Measurements from ENCODE around the gene TMEM235. TPM values are rescaled to one million over a fixed set of nuclear protein-coding genes. Genes with fewer than 3 reads are reported as not detected.

TMEM235 gene
- polyA plus RNA-seq, 1 of the 3 experiments (the other 2 are of a cell fraction): not detected

DNA sequence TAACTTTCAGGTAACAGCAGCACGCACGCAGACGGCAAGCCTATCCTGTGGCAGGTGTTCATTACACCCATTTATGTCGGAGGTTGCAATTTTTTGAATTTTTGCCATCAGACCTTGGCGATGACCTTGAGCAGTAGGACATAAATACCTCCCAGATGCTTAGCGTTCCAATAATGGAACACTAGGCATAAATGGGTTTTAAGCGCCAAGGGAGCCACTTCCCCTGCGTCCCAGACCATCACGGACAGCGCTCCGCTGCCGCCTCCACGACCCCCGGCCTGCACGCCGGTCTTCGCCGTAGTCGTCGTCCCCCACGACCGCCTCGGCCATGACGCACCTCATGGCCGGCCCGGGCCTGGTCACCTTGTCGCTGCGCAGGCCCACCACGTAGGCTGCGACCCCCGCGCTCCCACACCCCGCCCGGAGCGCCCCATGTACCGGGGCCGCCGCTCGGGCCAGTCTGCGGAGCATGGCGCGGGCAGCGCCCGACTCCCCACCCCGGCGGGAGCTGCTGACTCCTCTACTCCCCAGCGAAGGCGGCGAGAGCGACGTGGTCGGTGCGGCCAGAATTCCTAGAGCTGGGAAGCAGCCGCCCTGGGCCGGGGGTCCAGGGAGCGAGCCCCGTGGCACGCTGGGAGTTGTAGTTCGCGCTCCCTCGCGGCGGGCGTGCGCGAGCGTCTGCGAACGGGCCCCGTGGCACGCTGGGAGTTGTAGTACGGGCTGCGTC is 22.7 kb downstream of the TMEM235 start (continued):
- TF ChIP-seq YY1 (IDR thresholded peaks at IDR 0.05; ENCODE audit: low read depth) (peak; percentile 56; the same call in 1 of the 2 replicates), SIN3A (IDR thresholded peaks at IDR 0.05; ENCODE audit: borderline replicate concordance, low read depth, low read length) (no peak)

GRCh38 chr17:78255029-78255656 is 23.7 kb downstream of the TMEM235 start:
- Histone ChIP-seq H3K9ac (no peak overlapping the region), H3K4me3 (ENCODE audit: low read depth in 2 of 2, low read length in 1 of 2) (no peak overlapping the region), H3K9me2 (no peaks in the 10 kb centered on the region), H3K9me3 (no peaks in the 10 kb centered on the region), H3K36me3 (replicated peaks in 1 of 2; ENCODE audit: control insufficient read depth in 1 of 2, insufficient read depth in 2 of 2, low read length in 1 of 2) (no peaks in the 10 kb centered on the region), H3K27ac (ENCODE audit: low read depth in 2 of 2, low read length in 1 of 2) (peak overlapping the region in 1 of 2 experiments; percentile 99; a peak in 2 of 4 replicates), H3K79me2 (ENCODE audit: insufficient read depth) (no peaks in the 10 kb centered on the region), H2AFZ (ENCODE audit: low read depth) (no peak overlapping the region), H3K27me3 (ENCODE audit: insufficient read depth) (no peaks in the 10 kb centered on the region), H4K20me1 (ENCODE audit: insufficient read depth) (no peaks in the 10 kb centered on the region), H3K4me1 (ENCODE audit: control insufficient read depth in 1 of 2, insufficient read depth in 2 of 2, low read depth in 1 of 2, low read length in 1 of 2) (peaks cover 5 to 85% of the 10 kb centered on the region in 2 experiments; a peak in 2 of 4 replicates), H3F3A (replicated peaks; ENCODE audit: insufficient read depth) (peaks cover 7% of the 10 kb centered on the region), H3K4me2 (no peak overlapping the region)
- TF ChIP-seq MXI1 (IDR thresholded peaks at IDR 0.05; ENCODE audit: low read depth, low read length): no peak
- no peak for TF ChIP-seq REST (IDR thresholded peaks at IDR 0.05; ENCODE audit: low read depth, low read length)
- TF ChIP-seq, protein P1, sequence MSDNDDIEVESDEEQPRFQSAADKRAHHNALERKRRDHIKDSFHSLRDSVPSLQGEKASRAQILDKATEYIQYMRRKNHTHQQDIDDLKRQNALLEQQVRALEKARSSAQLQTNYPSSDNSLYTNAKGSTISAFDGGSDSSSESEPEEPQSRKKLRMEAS (IDR thresholded peaks at IDR 0.05; ENCODE audit: low read depth): no peak
- TF ChIP-seq TAF1 (IDR thresholded peaks at IDR 0.05; ENCODE audit: borderline replicate concordance, low read depth, low read length): no peak
- TF ChIP-seq EZH2phosphoT487 (IDR thresholded peaks at IDR 0.05; ENCODE audit: borderline replicate concordance, low read depth): no peak
- TF ChIP-seq, protein P2, sequence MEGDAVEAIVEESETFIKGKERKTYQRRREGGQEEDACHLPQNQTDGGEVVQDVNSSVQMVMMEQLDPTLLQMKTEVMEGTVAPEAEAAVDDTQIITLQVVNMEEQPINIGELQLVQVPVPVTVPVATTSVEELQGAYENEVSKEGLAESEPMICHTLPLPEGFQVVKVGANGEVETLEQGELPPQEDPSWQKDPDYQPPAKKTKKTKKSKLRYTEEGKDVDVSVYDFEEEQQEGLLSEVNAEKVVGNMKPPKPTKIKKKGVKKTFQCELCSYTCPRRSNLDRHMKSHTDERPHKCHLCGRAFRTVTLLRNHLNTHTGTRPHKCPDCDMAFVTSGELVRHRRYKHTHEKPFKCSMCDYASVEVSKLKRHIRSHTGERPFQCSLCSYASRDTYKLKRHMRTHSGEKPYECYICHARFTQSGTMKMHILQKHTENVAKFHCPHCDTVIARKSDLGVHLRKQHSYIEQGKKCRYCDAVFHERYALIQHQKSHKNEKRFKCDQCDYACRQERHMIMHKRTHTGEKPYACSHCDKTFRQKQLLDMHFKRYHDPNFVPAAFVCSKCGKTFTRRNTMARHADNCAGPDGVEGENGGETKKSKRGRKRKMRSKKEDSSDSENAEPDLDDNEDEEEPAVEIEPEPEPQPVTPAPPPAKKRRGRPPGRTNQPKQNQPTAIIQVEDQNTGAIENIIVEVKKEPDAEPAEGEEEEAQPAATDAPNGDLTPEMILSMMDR (IDR thresholded peaks at IDR 0.05): no peak
- TF ChIP-seq POLR2AphosphoS5 (IDR thresholded peaks at IDR 0.05; ENCODE audit: low read depth, low read length): no peak
- no peak for TF ChIP-seq MEF2A (IDR thresholded peaks at IDR 0.05; ENCODE audit: borderline replicate concordance, low read depth)
- no peak for TF ChIP-seq RFX5 (IDR thresholded peaks at IDR 0.05; ENCODE audit: low read length)
- TF ChIP-seq, protein P3, sequence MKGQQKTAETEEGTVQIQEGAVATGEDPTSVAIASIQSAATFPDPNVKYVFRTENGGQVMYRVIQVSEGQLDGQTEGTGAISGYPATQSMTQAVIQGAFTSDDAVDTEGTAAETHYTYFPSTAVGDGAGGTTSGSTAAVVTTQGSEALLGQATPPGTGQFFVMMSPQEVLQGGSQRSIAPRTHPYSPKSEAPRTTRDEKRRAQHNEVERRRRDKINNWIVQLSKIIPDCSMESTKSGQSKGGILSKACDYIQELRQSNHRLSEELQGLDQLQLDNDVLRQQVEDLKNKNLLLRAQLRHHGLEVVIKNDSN (IDR thresholded peaks at IDR 0.05; ENCODE audit: borderline replicate concordance, low read depth): no peak
- TF ChIP-seq FOXM1 (IDR thresholded peaks at IDR 0.05; ENCODE audit: low read depth): no peak
- TF ChIP-seq JUND (IDR thresholded peaks at IDR 0.05): no peak
- TF ChIP-seq FOXJ3 (CRISPR knock-in tag; IDR thresholded peaks at IDR 0.05): no peak
- CTCF ChIA-PET: interaction anchor here (0.7 to 4.8 kb wide), 15 partner anchors 10 to 167 kb away, joined by 3 to 30 read pairs (median 4); no protein-coding TSS in a partner anchor
- DNase-seq: no peak
- POLR2A ChIA-PET: interaction anchor here (0.6 to 2.5 kb wide), 3 partner anchors 17 to 628 kb away, joined by 4 to 7 read pairs (median 6); no protein-coding TSS in a partner anchor
- WGBS (ENCODE audit: low lambda C conversion rate): 92% methylated on average over 18 of the region's 18 CpGs

All from SK-N-SH (cell line).